AG04449 (cell line): ENCODE data around the gene HES7.

ENCODE experiments used
- CTCF ChIA-PET: fragments of 350-600 bp; formaldehyde crosslinking; extraction: SDS; loops from one replicate; lab custom pipeline; 2021; ENCODE audit warnings: antibody characterized with exemption; lab: Yijun Ruan, JAX
- POLR2A ChIA-PET: fragments of 400-600, 350-600 bp; formaldehyde crosslinking; extraction: SDS; loops from one replicate; lab custom pipeline; 2020; ENCODE audit warnings: antibody characterized with exemption, inconsistent platforms; lab: Yijun Ruan, JAX
- DNase-seq: peaks from one replicate; pipeline ENCODE4 v3.0.0-alpha.2; 2010; ENCODE audit warnings: low read depth, low spot score
- H3K4me3 ChIP-seq: 2 replicates; pipeline ENCODE4 v1.5.1; 2011; ENCODE audit warnings: low read depth, mild to moderate bottlenecking, control low read depth, low read length
- TF ChIP-seq, protein P1 (sequence below): IDR thresholded peaks from one replicate; pipeline ENCODE4 v1.5.1; 2011; ENCODE audit warnings: mild to moderate bottlenecking, moderate library complexity, low read length, control low read depth, inconsistent platforms; ENCODE audit not compliant: insufficient read depth; ENCODE audit errors: missing control alignments

HES7 gene

DNA sequence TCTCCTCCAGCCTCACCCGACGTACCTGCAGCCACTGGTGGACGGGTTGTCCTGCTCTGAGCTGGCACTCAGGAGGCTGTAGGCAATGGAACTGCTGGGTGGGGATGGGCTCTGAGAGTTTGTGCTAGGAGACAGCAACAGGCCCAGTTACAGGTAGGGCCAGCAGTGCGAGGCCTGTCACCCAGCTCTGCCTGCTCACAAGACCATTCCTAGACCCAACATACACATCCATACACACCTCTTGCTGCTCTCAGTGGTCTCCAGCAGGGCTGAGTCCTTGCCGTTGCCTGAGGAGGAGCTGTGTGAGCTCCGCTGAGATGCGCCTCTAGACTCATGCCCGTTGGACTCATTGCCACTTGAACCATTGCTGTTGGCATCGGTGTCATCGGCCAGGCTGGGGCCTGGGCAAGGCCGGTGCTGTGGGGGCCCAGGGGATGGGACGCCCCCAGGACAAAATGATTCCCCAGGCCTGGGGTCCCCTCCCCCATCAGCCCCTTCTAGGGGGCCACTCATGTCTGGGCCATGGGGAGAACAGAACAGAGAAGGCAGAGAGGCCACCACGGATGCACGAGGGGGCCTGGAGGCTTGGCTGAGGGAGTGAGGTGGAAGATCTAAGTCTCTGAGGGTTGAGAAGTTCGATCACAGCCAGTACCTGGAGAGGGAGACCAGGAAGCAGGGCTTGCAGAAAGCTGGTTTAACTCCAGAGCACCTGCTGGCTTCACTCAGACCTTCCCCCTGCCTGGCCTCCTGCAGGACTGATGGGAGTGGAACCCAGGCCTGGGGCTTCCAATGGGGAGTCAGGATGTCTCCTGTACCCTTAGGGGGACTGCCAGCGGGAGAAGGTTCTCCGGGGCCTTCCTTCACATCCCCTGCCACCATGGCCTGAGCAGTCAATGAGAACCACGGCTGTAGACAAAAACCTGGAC, 26.6 kb upstream of the HES7 start:
- CTCF ChIA-PET: interaction anchor here (0.7 to 3.9 kb wide), 6 partner anchors 8 to 73 kb away, joined by 3 to 38 read pairs (median 6); partner anchors contain the start of gene ALOXE3
- no peak for DNase-seq
- POLR2A ChIA-PET: interaction anchor here (0.6 to 1.7 kb wide), 5 partner anchors 9 to 226 kb away, joined by 3 to 9 read pairs (median 4); partner anchors contain the start of gene KRABD2
- H3K4me3 ChIP-seq: peak overlapping the region; percentile 95
- TF ChIP-seq, protein P1, sequence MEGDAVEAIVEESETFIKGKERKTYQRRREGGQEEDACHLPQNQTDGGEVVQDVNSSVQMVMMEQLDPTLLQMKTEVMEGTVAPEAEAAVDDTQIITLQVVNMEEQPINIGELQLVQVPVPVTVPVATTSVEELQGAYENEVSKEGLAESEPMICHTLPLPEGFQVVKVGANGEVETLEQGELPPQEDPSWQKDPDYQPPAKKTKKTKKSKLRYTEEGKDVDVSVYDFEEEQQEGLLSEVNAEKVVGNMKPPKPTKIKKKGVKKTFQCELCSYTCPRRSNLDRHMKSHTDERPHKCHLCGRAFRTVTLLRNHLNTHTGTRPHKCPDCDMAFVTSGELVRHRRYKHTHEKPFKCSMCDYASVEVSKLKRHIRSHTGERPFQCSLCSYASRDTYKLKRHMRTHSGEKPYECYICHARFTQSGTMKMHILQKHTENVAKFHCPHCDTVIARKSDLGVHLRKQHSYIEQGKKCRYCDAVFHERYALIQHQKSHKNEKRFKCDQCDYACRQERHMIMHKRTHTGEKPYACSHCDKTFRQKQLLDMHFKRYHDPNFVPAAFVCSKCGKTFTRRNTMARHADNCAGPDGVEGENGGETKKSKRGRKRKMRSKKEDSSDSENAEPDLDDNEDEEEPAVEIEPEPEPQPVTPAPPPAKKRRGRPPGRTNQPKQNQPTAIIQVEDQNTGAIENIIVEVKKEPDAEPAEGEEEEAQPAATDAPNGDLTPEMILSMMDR: no peak

DNA sequence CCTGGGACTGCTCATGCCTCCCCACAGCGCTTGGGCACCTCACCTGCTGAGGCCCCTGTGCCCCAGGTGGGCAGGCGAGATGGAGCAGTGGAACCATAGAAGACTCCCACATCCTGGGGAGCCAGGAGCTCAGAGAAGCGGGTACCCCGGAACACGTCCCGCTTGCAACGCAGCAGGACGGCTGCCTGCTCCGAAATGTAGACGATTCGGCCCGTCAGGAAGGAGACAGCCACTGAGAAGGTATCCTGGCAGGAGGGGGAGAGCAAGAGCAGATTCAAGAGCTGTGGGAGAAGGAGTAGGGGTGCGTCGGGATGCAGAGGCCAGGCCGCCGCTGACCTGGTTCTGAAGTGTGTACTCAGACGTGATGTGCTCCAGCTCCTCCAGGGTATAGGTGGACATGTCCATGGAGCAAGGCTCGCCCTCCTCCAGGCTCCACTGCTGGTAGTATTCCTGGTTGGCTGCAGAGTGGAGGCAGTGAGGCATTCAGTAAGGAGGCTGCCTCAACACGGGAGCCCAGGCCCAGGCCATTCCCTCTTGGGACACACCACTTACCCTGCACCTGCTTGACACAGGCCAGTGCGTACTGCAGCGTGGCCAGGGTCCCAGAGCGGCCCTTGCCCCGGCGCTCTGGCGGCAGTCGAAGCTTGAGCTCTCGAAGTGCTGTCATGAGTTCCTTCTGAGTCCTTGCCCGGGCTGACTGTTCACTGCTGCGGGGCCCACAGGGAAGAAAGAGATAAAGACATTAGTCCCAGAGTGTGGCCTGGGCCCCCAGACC, 25.7 kb upstream of the HES7 start:
- H3K4me3 ChIP-seq: no peak overlapping the region
- ChIA-PET CTCF (interaction anchor here (0.7 to 3.9 kb wide), 3 partner anchors 9 to 32 kb away, joined by 3 to 38 read pairs (median 8); partner anchors contain the start of gene ALOXE3), POLR2A (interaction anchor here (0.7 to 1.7 kb wide), 2 partner anchors 9 to 11 kb away, joined by 5 to 9 read pairs; no protein-coding TSS in a partner anchor)
- TF ChIP-seq, protein P1: no peak
- DNase-seq: no peak

DNA sequence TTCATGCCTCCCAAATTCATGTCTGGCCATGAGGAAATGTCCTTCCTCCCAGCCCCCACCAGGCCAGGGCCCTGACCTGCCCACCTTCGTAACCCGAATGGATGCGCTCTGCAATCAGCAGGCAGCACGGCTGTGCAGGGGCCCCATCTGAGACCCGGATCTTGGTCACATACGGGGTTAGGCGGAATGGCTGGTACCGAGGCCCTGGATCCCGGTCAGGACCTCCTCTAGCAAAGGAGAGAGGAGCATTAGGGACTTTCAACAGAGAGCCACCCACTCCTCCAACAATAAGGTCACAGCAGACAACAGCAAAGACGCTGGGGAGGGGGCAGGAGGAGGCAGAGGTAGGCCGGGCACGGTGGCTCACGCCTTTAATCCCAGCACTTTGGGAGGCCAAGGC, 24.7 kb upstream of the HES7 start:
- CTCF ChIA-PET: interaction anchor here (1.2 kb wide), 1 partner anchor 30 kb away, joined by 3 read pairs; the partner anchor contains the start of gene ALOXE3
- DNase-seq: no peak
- H3K4me3 ChIP-seq: no peak overlapping the region
- TF ChIP-seq, protein P1: no peak
- POLR2A ChIA-PET: no interaction called here

DNA sequence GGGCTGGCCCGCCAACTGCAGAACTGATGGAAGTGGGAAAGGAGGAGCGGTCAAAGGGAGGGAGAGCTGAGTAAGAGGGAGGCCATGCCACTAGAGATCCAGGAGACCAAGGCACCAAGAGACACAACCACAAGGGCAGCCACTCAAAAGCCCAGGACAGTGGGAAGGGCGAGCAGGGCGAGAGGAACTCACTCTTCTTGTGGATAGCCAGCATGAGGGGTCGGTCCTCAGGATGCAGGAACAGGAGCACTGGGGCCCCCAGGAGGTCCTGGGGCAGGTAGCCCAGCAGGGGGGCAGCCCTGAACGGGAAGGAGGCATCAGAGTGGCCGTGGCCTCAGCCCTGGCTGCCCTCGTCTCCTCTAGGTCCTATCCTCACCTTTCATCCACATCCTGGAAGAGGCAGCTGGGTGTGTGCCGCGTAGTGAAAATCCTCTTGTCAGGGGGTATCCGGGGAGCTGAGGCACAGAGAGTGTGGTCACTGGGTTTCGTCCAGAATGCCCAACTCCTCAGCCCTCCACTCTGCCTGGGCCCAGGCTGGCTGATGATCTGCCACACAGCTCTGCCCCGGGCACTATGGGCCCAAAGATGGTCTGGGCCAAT, 24.0 kb upstream of the HES7 start:
- CTCF ChIA-PET: interaction anchor here (1.2 kb wide), 1 partner anchor 29 kb away, joined by 3 read pairs; the partner anchor contains the start of gene ALOXE3
- TF ChIP-seq, protein P1: no peak
- DNase-seq: no peak
- POLR2A ChIA-PET: no interaction called here
- H3K4me3 ChIP-seq: no peak overlapping the region

DNA sequence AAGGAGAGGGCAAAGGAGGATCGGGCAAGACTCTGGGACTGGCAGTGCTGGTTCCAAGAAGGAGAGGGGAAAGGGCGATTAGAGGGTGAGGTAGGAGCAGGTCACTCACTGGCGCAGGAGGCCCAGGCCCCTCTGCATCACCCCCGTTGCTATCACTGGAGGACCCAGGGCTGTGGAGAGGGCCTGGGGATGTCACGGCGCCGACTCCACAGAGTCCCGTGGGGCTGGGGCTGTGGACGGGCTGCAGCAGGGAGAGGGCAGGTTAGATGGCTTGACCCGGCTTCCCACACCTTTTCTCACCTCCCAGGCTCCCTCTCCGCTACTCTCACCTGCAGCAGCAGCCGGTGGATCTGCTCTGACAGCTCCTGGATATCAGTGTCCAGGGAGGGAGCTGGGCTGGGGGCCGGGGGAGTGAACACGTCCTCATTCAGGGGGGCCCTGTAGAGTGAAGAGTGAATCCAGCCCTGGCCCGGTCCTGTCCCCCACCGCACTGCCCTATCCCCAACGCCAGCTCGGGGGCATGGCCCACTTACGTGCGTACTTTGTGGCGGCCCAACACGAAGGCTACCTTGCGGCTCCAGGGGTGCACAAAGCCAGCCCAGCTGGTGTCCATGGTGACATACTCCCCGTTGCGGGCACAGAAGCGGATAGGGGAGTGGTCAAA, 23.4 kb upstream of the HES7 start:
- TF ChIP-seq, protein P1: no peak
- no peak overlapping the region for H3K4me3 ChIP-seq
- CTCF ChIA-PET: interaction anchor here (0.7 to 1.2 kb wide), 2 partner anchors 11 to 29 kb away, joined by 3 read pairs; partner anchors contain the start of gene ALOXE3
- DNase-seq: no peak
- POLR2A ChIA-PET: no interaction called here
